NB4 (cell line): ENCODE data around the gene DPF3.

Experiments used
- MYC ChIP-seq: IDR thresholded peaks from 2 replicates; pipeline ENCODE4 v1.6.1; 2011; ENCODE audit warnings: low read depth, low read length
- TF ChIP-seq, protein P1 (sequence below): IDR thresholded peaks from one replicate; pipeline ENCODE4 v1.5.1; 2012; ENCODE audit warnings: low read depth, low read length
- TF ChIP-seq, protein P2 (sequence below): IDR thresholded peaks from 2 replicates; pipeline ENCODE4 v1.6.1; 2011; ENCODE audit warnings: low read depth, low read length

DNA sequence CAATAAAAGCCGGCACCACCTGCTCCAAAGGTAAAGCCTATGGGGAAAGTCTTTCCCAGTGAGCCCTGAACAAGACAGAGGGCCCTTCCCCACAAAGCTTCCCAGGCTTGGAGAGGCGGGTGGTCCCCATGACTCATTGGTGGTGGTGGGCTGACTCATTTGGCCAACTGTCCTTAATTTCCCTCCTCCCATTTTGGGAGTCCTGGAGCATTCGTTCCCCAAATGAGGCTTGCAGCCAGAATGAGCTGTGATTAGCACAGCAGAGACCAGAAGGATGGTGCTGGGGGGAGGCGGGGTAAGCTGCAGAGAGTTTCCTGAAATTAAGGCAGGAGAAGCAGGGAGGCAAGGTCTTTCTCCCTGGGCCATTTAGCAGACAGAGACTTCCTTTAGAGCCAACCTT lies 241.7 kb downstream of the DPF3 start:
- no peak for TF ChIP-seq MYC
- TF ChIP-seq, protein P1, sequence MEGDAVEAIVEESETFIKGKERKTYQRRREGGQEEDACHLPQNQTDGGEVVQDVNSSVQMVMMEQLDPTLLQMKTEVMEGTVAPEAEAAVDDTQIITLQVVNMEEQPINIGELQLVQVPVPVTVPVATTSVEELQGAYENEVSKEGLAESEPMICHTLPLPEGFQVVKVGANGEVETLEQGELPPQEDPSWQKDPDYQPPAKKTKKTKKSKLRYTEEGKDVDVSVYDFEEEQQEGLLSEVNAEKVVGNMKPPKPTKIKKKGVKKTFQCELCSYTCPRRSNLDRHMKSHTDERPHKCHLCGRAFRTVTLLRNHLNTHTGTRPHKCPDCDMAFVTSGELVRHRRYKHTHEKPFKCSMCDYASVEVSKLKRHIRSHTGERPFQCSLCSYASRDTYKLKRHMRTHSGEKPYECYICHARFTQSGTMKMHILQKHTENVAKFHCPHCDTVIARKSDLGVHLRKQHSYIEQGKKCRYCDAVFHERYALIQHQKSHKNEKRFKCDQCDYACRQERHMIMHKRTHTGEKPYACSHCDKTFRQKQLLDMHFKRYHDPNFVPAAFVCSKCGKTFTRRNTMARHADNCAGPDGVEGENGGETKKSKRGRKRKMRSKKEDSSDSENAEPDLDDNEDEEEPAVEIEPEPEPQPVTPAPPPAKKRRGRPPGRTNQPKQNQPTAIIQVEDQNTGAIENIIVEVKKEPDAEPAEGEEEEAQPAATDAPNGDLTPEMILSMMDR = no peak
- TF ChIP-seq, protein P2, sequence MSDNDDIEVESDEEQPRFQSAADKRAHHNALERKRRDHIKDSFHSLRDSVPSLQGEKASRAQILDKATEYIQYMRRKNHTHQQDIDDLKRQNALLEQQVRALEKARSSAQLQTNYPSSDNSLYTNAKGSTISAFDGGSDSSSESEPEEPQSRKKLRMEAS = no peak
